H1 (cell line): ENCODE data around the gene EIF4A2. TPM values are rescaled to one million over a fixed set of nuclear protein-coding genes. Genes with fewer than 3 reads are reported as not detected.

Experiments
- CTCF ChIA-PET: fragments of 300-600 bp; sonication (Branson Sonifier 250); formaldehyde crosslinking; loops from one replicate; lab custom pipeline; 2021; ENCODE audit not compliant: partially characterized antibody; lab: Charles Lee
- POLR2A ChIA-PET: fragments of 300-600 bp; sonication (Branson Sonifier 250); formaldehyde crosslinking; loops from one replicate; lab custom pipeline; 2021; ENCODE audit warnings: inconsistent platforms; ENCODE audit not compliant: partially characterized antibody; lab: Charles Lee
- DNase-seq, 2 experiments: peaks; one replicate each; pipeline versions ENCODE4 v3.0.0 to v3.0.0-alpha.2; 2010 to 2022; ENCODE audit warnings: low spot score in 2 of 2, low read depth in 1 of 2, mixed read lengths in 1 of 2
- FAIRE-seq: peaks from 2 replicates; lab custom pipeline; 2011; peaks lifted over from hg19 to GRCh38; lab: Jason Lieb, UNC
- H2AFZ ChIP-seq: 2 replicates; pipeline ENCODE4 v1.8.1; 2012; ENCODE audit warnings: low read length, inconsistent platforms
- H2AK5ac ChIP-seq: 2 replicates; pipeline ENCODE4 v1.6.1; 2013; ENCODE audit warnings: low read depth, low read length
- H2BK120ac ChIP-seq: replicated peaks from 2 replicates; pipeline ENCODE3; 2013; ENCODE audit warnings: low read depth, low read length, inconsistent platforms
- H2BK12ac ChIP-seq: 2 replicates; pipeline ENCODE4 v1.6.1; 2013; ENCODE audit warnings: low read depth, low read length
- H2BK15ac ChIP-seq: 2 replicates; pipeline ENCODE4 v1.6.1; 2013; ENCODE audit warnings: low read length
- H2BK20ac ChIP-seq: 2 replicates; pipeline ENCODE4 v1.6.1; 2013; ENCODE audit warnings: low read length
- H2BK5ac ChIP-seq: 2 replicates; pipeline ENCODE4 v1.6.1; 2013; ENCODE audit warnings: low read depth, low read length
- H3K14ac ChIP-seq: 2 replicates; pipeline ENCODE4 v1.6.1; 2013; ENCODE audit warnings: inconsistent platforms; ENCODE audit not compliant: insufficient read length
- H3K18ac ChIP-seq: 2 replicates; pipeline ENCODE4 v1.6.1; 2013; ENCODE audit warnings: low read length; ENCODE audit errors: extremely low read depth
- H3K23ac ChIP-seq: 2 replicates; pipeline ENCODE4 v1.6.1; 2013; ENCODE audit warnings: inconsistent platforms; ENCODE audit not compliant: insufficient read length
- H3K23me2 ChIP-seq: 2 replicates; pipeline ENCODE4 v1.6.1; 2013; ENCODE audit warnings: low read depth, low read length
- H3K27ac ChIP-seq: 2 replicates; pipeline ENCODE4 v1.6.1; 2011; ENCODE audit warnings: low read depth, low read length, inconsistent platforms
- H3K27me3 ChIP-seq, 4 experiments: replicated peaks in 1 of 4; 1 replicate in 1 of 4; 2 replicates in 3 of 4; pipeline versions ENCODE4 v1.6.1 to v1.8.1; 2011 to 2013; ENCODE audit warnings: low read length in 3 of 4, mild to moderate bottlenecking in 3 of 4, inconsistent platforms in 2 of 4, mixed read lengths in 2 of 4, moderate library complexity in 1 of 4; ENCODE audit not compliant: control insufficient read depth in 3 of 4, insufficient read depth in 3 of 4; ENCODE audit errors: extremely low read depth in 1 of 4
- H3K36me3 ChIP-seq, 4 experiments: 2 replicates each; pipeline versions ENCODE4 v1.6.1 to v1.8.1; 2011 to 2013; ENCODE audit warnings: mild to moderate bottlenecking in 4 of 4, low read length in 3 of 4, moderate library complexity in 2 of 4, control low read depth in 1 of 4, inconsistent platforms in 1 of 4; ENCODE audit not compliant: insufficient read depth in 4 of 4, control insufficient read depth in 2 of 4
- H3K4ac ChIP-seq: replicated peaks from 2 replicates; pipeline ENCODE3; 2013; ENCODE audit warnings: low read length, low read depth, mixed read lengths, inconsistent platforms; ENCODE audit not compliant: insufficient read length
- H3K4me1 ChIP-seq, 4 experiments: replicated peaks in 1 of 4; 1 replicate in 1 of 4; 2 replicates in 3 of 4; pipeline versions ENCODE4 v1.6.1 to v1.8.1; 2011 to 2013; ENCODE audit warnings: low read length in 3 of 4, inconsistent platforms in 2 of 4, mixed read lengths in 1 of 4; ENCODE audit not compliant: insufficient read depth in 4 of 4, control insufficient read depth in 3 of 4
- H3K4me2 ChIP-seq, 2 experiments: 2 replicates each; pipeline versions ENCODE4 v1.6.1 to v1.8.1; 2011 to 2013; ENCODE audit warnings: low read depth in 2 of 2, low read length in 2 of 2, control low read depth in 1 of 2, inconsistent platforms in 1 of 2, mild to moderate bottlenecking in 1 of 2; ENCODE audit not compliant: insufficient read depth in 1 of 2
- H3K4me3 ChIP-seq, 4 experiments: fragments of 200-600, 300-600 bp in 1 of 4; sonication (generic), shearing (Covaris generic), sonication (Bioruptor Twin) in 1 of 4; 2 replicates each; pipeline versions ENCODE4 v1.5.1 to v1.8.1; 2011 to 2016; ENCODE audit warnings: low read length in 4 of 4, low read depth in 3 of 4, control low read depth in 2 of 4, inconsistent platforms in 2 of 4, mild to moderate bottlenecking in 2 of 4, mixed read lengths in 1 of 4, moderate library complexity in 1 of 4; ENCODE audit not compliant: insufficient read depth in 2 of 4; ENCODE audit errors: extremely low read depth in 1 of 4
- H3K56ac ChIP-seq: replicated peaks from 2 replicates; pipeline ENCODE3; 2013; ENCODE audit warnings: low read depth, mild to moderate bottlenecking, mixed read lengths, low read length, inconsistent platforms; ENCODE audit not compliant: insufficient read length
- H3K79me1 ChIP-seq: 2 replicates; pipeline ENCODE4 v1.6.1; 2013; ENCODE audit warnings: low read depth, low read length, control low read depth
- H3K79me2 ChIP-seq, 2 experiments: 2 replicates each; pipeline versions ENCODE4 v1.6.1 to v1.8.1; 2012 to 2013; ENCODE audit warnings: low read length in 2 of 2, mild to moderate bottlenecking in 2 of 2, inconsistent platforms in 1 of 2; ENCODE audit not compliant: insufficient read depth in 2 of 2, control insufficient read depth in 1 of 2
- H3K9ac ChIP-seq, 4 experiments: replicated peaks in 1 of 4; 1 replicate in 1 of 4; 2 replicates in 3 of 4; pipeline versions ENCODE4 v1.6.1 to v1.8.1; 2011 to 2013; ENCODE audit warnings: low read depth in 3 of 4, low read length in 3 of 4, control low read depth in 2 of 4, mild to moderate bottlenecking in 2 of 4, moderate library complexity in 2 of 4, inconsistent platforms in 1 of 4; ENCODE audit errors: extremely low read depth in 1 of 4
- H3K9me3 ChIP-seq, 2 experiments: 2 replicates each; pipeline versions ENCODE4 v1.6.1 to v1.8.1; 2012 to 2013; ENCODE audit warnings: mild to moderate bottlenecking in 2 of 2, moderate library complexity in 2 of 2, control low read depth in 1 of 2, inconsistent platforms in 1 of 2, low read depth in 1 of 2, low read length in 1 of 2, mixed read lengths in 1 of 2; ENCODE audit not compliant: insufficient read depth in 2 of 2
- H4K20me1 ChIP-seq, 2 experiments: replicated peaks in 1 of 2; 2 replicates each; pipeline versions ENCODE3 to v1.8.1; 2011 to 2013; ENCODE audit warnings: inconsistent platforms in 2 of 2, low read length in 2 of 2, mild to moderate bottlenecking in 1 of 2; ENCODE audit not compliant: insufficient read depth in 2 of 2, control insufficient read depth in 1 of 2
- H4K5ac ChIP-seq: 2 replicates; pipeline ENCODE4 v1.6.1; 2013; ENCODE audit warnings: low read length, low read depth, mixed read lengths, inconsistent platforms; ENCODE audit not compliant: insufficient read length
- H4K8ac ChIP-seq: 2 replicates; pipeline ENCODE4 v1.8.0; 2013; ENCODE audit warnings: mild to moderate bottlenecking, moderate library complexity, low read length, inconsistent platforms; ENCODE audit not compliant: insufficient read depth; ENCODE audit errors: extremely low read depth
- H4K91ac ChIP-seq: replicated peaks from 2 replicates; pipeline ENCODE3; 2013; ENCODE audit warnings: low read length, mixed read lengths, inconsistent platforms; ENCODE audit not compliant: insufficient read length
- BACH1 ChIP-seq: IDR thresholded peaks from 2 replicates; pipeline ENCODE4 v1.6.1; 2012; ENCODE audit warnings: low read length, improper control_type of control experiment
- BCL11A ChIP-seq, 2 experiments: IDR thresholded peaks; one replicate each; pipeline ENCODE4 v1.6.1; 2011; ENCODE audit warnings: low read depth in 2 of 2, low read length in 2 of 2, mild to moderate bottlenecking in 2 of 2
- BRCA1 ChIP-seq: IDR thresholded peaks from 2 replicates; pipeline ENCODE4 v1.6.1; 2012; ENCODE audit warnings: low read depth, low read length, improper control_type of control experiment
- CTBP2 ChIP-seq: IDR thresholded peaks from 2 replicates; pipeline ENCODE4 v1.7.0; 2011; ENCODE audit warnings: borderline replicate concordance, mild to moderate bottlenecking, moderate library complexity, mixed read lengths, low read length; ENCODE audit not compliant: insufficient read depth, insufficient read length
- EGR1 ChIP-seq: IDR thresholded peaks from 2 replicates; pipeline ENCODE4 v1.6.1; 2011; ENCODE audit warnings: low read depth, low read length, borderline replicate concordance
- KDM1A ChIP-seq: fragments of 200-600, 300-600 bp; sonication (generic); IDR thresholded peaks from 2 replicates; pipeline ENCODE4 v1.7.1; 2016; ENCODE audit warnings: mild to moderate bottlenecking, low read length, borderline replicate concordance
- KDM4A ChIP-seq: IDR thresholded peaks from one replicate; pipeline ENCODE4 v1.7.1; 2012; ENCODE audit warnings: low read depth, mild to moderate bottlenecking, moderate library complexity, low read length, inconsistent platforms; ENCODE audit not compliant: severe bottlenecking
- NANOG ChIP-seq: IDR thresholded peaks from 2 replicates; pipeline ENCODE4 v1.6.1; 2011; ENCODE audit warnings: low read length, low read depth, mild to moderate bottlenecking, inconsistent platforms; ENCODE audit not compliant: insufficient read depth, poor library complexity, severe bottlenecking
- RBBP5 ChIP-seq: IDR thresholded peaks from 2 replicates; pipeline ENCODE4 v1.7.1; 2012; ENCODE audit warnings: low read depth, mild to moderate bottlenecking, inconsistent platforms, low read length, moderate library complexity, borderline replicate concordance
- RXRA ChIP-seq: IDR thresholded peaks from 2 replicates; pipeline ENCODE4 v1.6.1; 2011; ENCODE audit warnings: low read depth, mild to moderate bottlenecking, low read length, moderate library complexity; ENCODE audit not compliant: insufficient read depth
- SAP30 ChIP-seq: fragments of 300-600 bp; sonication (generic); IDR thresholded peaks from 2 replicates; pipeline ENCODE4 v1.7.1; 2012; ENCODE audit warnings: low read length, moderate library complexity, mild to moderate bottlenecking, inconsistent platforms; ENCODE audit not compliant: insufficient read depth, insufficient replicate concordance
- SIN3A ChIP-seq, 2 experiments: IDR thresholded peaks in 1 of 2; conservative IDR thresholded peaks in 1 of 2; 2 replicates each; pipeline ENCODE4 v1.6.1; 2011 to 2012; ENCODE audit warnings: low read length in 2 of 2, improper control_type of control experiment in 1 of 2, low read depth in 1 of 2, mild to moderate bottlenecking in 1 of 2
- SP1 ChIP-seq: IDR thresholded peaks from 2 replicates; pipeline ENCODE4 v1.6.1; 2011; ENCODE audit warnings: low read depth, low read length
- SRF ChIP-seq: IDR thresholded peaks from 2 replicates; pipeline ENCODE4 v1.6.1; 2011; ENCODE audit warnings: mild to moderate bottlenecking, low read depth, low read length, moderate library complexity
- WGBS, 2 experiments: shearing (Covaris generic) in 1 of 2; methylation state at CpG; one replicate each; pipeline versions ENCODE4 v1.1.6 to v1.1.7; 2013 to 2015; ENCODE audit warnings: low lambda C conversion rate in 2 of 2, mixed read lengths in 2 of 2, inconsistent platforms in 1 of 2, low coverage in 1 of 2, missing lambda C conversion rate in 1 of 2; ENCODE audit not compliant: insufficient replicate concordance in 2 of 2, insufficient coverage in 1 of 2, insufficient read length in 1 of 2; ENCODE audit errors: extremely low coverage in 1 of 2, missing lambda C conversion rate in 1 of 2; 5-methylcytosine and 5-hydroxymethylcytosine counted together
- polyA plus RNA-seq, 7 experiments: library from polyadenylated mRNA; depleted of rRNA in 3 of 7; stranded (reverse) in 5 of 7; unstranded in 2 of 7; fragments of >200 nt in 5 of 7; fragments of 200-250 nt in 2 of 7; gene quantifications; 1 replicate in 5 of 7; 2 replicates in 1 of 7; 4 replicates in 1 of 7; pipeline versions ENCODE4 v1.2.1 to v1.2.3, GENCODE V29; 2011 to 2013; ENCODE audit warnings: missing spikeins in 2 of 7, mixed read lengths in 2 of 7
- total RNA-seq: library from RNA; stranded (reverse); fragmentation: NEBNext Ultra II Directional; extraction: Animal tissue kit (Norgen Biotek cat#: 25700); gene quantifications from 2 replicates; pipeline ENCODE4 v1.2.1, GENCODE V29; 2021

EIF4A2 gene
- total and polyA plus RNA-seq, 2 of the 8 experiments (the other 6 are each of a cell fraction or from before 2014, with no cell fraction given) = 527 to 604 TPM

GRCh38 chr3:186818956-186819355 lies 35.6 kb downstream of the EIF4A2 start:
- no peak for FAIRE-seq
- CTCF ChIA-PET = interaction anchor here (0.7 to 2.3 kb wide), 13 partner anchors 12 to 346 kb away, joined by 3 to 9 read pairs (median 4); no protein-coding TSS in a partner anchor
- TF ChIP-seq BACH1 = no peak
- TF ChIP-seq BCL11A (IDR thresholded peaks at IDR 0.05; ENCODE audit: low read depth in 2 of 2, low read length in 2 of 2) = no peak
- TF ChIP-seq BRCA1 = no peak
- no peak for TF ChIP-seq CTBP2
- no peak for TF ChIP-seq SRF
- no peak for TF ChIP-seq SP1
- no peak for TF ChIP-seq EGR1
- TF ChIP-seq RBBP5 = no peak
- TF ChIP-seq SAP30 = no peak
- TF ChIP-seq KDM4A = no peak
- no peak for TF ChIP-seq RXRA
- TF ChIP-seq NANOG = no peak
- TF ChIP-seq SIN3A (conservative IDR thresholded peaks at IDR 0.05 in 1 of 2, IDR thresholded peaks at IDR 0.05 in 1 of 2; ENCODE audit: low read depth in 1 of 2, low read length in 2 of 2) = no peak
- no peak for TF ChIP-seq KDM1A

More at GRCh38 chr3:186818956-186819355, 35.6 kb downstream of the EIF4A2 start:
- H3K4me1 ChIP-seq = peaks cover 0 to 5% (median 3%) of the 10 kb centered on the region in 4 experiments; a peak in 4 of 7 replicates
- H4K91ac ChIP-seq = no peak overlapping the region
- no peak overlapping the region for H3K27ac ChIP-seq
- WGBS, 2 experiments = 88% methylated on average over 1 of the region's 1 CpG; no CpG with 5 or more reads in 1 of the 2 experiments
- H3K9me3 ChIP-seq = no peaks in the 10 kb centered on the region
- H3K23me2 ChIP-seq = no peaks in the 10 kb centered on the region
- no peak overlapping the region for H3K4ac ChIP-seq
- no peak overlapping the region for H2BK20ac ChIP-seq
- no peaks in the 10 kb centered on the region for H3K27me3 ChIP-seq
- no peak overlapping the region for H4K8ac ChIP-seq
- H3K14ac ChIP-seq = no peak overlapping the region
- H3K9ac ChIP-seq = no peak overlapping the region
- H3K36me3 ChIP-seq = no peaks in the 10 kb centered on the region
- H2BK120ac ChIP-seq = no peak overlapping the region
- no peaks in the 10 kb centered on the region for H3K79me2 ChIP-seq
- H2BK5ac ChIP-seq = no peak overlapping the region
- H2BK12ac ChIP-seq = no peak overlapping the region
- POLR2A ChIA-PET = interaction anchor here (1.3 to 9.4 kb wide), 4 partner anchors 9 to 35 kb away, joined by 4 to 77 read pairs (median 12); partner anchors contain the start of gene EIF4A2
- no peak overlapping the region for H2AFZ ChIP-seq
- no peaks in the 10 kb centered on the region for H4K20me1 ChIP-seq
- no peak overlapping the region for H3K23ac ChIP-seq
- no peak overlapping the region for H3K56ac ChIP-seq
- no peak for DNase-seq
- no peak overlapping the region for H3K18ac ChIP-seq
- no peak overlapping the region for H2AK5ac ChIP-seq
- no peak overlapping the region for H3K4me2 ChIP-seq
- H2BK15ac ChIP-seq = no peak overlapping the region
- no peak overlapping the region for H4K5ac ChIP-seq
- no peak overlapping the region for H3K4me3 ChIP-seq
- H3K79me1 ChIP-seq = no peaks in the 10 kb centered on the region
